Measurements from ENCODE around the gene MEIOB.

The MEIOB gene

DNA sequence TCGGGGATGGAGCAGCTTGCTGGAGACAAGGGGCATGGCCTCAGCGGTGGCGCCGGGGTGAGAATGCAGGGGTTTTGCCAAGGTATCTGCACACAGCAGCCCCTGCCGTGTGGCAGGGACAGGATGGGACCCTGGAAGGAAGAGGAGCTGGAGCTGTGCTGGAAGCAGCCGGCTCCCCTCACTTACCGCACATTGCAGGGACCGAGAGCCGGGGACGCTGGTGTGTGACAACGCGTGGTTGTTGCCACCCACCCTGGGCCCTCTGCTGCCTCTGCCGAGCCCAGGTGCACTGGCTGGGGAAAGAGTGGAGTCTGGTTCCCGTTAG lies 86.2 kb downstream of the MEIOB start:
- H3K4me3 ChIP-seq (ENCODE audit: low read depth, low read length) = no peak overlapping the region
- DNase-seq (ENCODE audit: low read depth) = no peak
- TF ChIP-seq CTCF (conservative IDR thresholded peaks at IDR 0.05; ENCODE audit: low read depth, low read length) = no peak

GRCh38 chr16:1784977-1785845 lies 86.8 kb downstream of the MEIOB start:
- no peak for TF ChIP-seq CTCF (conservative IDR thresholded peaks at IDR 0.05; ENCODE audit: low read depth, low read length)
- no peak for DNase-seq (ENCODE audit: low read depth)
- no peak overlapping the region for H3K4me3 ChIP-seq (ENCODE audit: low read depth, low read length)

Data from choroid plexus epithelial cell (primary cell).